ENCODE results near the gene C16orf95. TPM values are rescaled to one million over a fixed set of nuclear protein-coding genes. Genes with fewer than 3 reads are reported as not detected.

C16orf95 gene
- total RNA-seq, 2 experiments from 2014 or later: 11.5 to 13.6 TPM

- TF ChIP-seq CTCF (IDR thresholded peaks at IDR 0.05): no peak
- CTCF ChIA-PET: no interaction called here
- ATAC-seq (no peak), DNase-seq (no peak)
- H3K4me1 Mint-ChIP-seq (ENCODE audit: low read depth): peaks cover 4% of the 10 kb centered on the region
- H3K27ac Mint-ChIP-seq: no peak overlapping the region
- peaks cover 11% of the 10 kb centered on the region for H3K36me3 Mint-ChIP-seq (ENCODE audit: low read depth)
- intact Hi-C loops (cut with micrococcal nuclease): no loop called here
- POLR2A ChIA-PET: interaction anchor here (1.1 kb wide), 1 partner anchor 11 kb away, joined by 3 read pairs; no protein-coding TSS in a partner anchor
- H3K4me3 Mint-ChIP-seq: no peak overlapping the region
- no peaks in the 10 kb centered on the region for H3K9me3 Mint-ChIP-seq
- H3K27me3 Mint-ChIP-seq: no peaks in the 10 kb centered on the region
Measured at GRCh38 chr16:87329436-87330256, 12.5 kb upstream of the C16orf95 start.

GRCh38 chr16:87328846-87329245 is 11.7 kb upstream of the C16orf95 start:
- ChIA-PET CTCF (no interaction called here), POLR2A (interaction anchor here (1.1 kb wide), 1 partner anchor 12 kb away, joined by 3 read pairs; no protein-coding TSS in a partner anchor)
- TF ChIP-seq CTCF (IDR thresholded peaks at IDR 0.05): no peak
- Mint-ChIP-seq H3K4me1 (ENCODE audit: low read depth) (peaks cover 2% of the 10 kb centered on the region), H3K27me3 (no peaks in the 10 kb centered on the region), H3K27ac (no peak overlapping the region), H3K36me3 (ENCODE audit: low read depth) (peaks cover 8% of the 10 kb centered on the region), H3K9me3 (no peaks in the 10 kb centered on the region), H3K4me3 (no peak overlapping the region)
- intact Hi-C loops (cut with micrococcal nuclease): no loop called here
- no peak for DNase-seq
- ATAC-seq: no peak

GRCh38 chr16:87327798-87328495 is 10.8 kb upstream of the C16orf95 start:
- DNase-seq (no peak), ATAC-seq (no peak)
- Mint-ChIP-seq H3K36me3 (ENCODE audit: low read depth) (peaks cover 5% of the 10 kb centered on the region), H3K4me1 (ENCODE audit: low read depth) (peaks cover 2% of the 10 kb centered on the region), H3K27ac (peak overlapping the region; percentile 24), H3K4me3 (no peak overlapping the region), H3K27me3 (no peaks in the 10 kb centered on the region), H3K9me3 (no peaks in the 10 kb centered on the region)
- intact Hi-C loops (cut with micrococcal nuclease): no loop called here
- CTCF ChIA-PET: interaction anchor here (2.3 kb wide), 1 partner anchor 308 kb away, joined by 8 read pairs; no protein-coding TSS in a partner anchor
- TF ChIP-seq CTCF (IDR thresholded peaks at IDR 0.05): no peak
- POLR2A ChIA-PET: interaction anchor here (1.1 to 1.4 kb wide), 3 partner anchors 10 to 13 kb away, joined by 3 read pairs; no protein-coding TSS in a partner anchor

- Mint-ChIP-seq H3K36me3 (ENCODE audit: low read depth) (peaks cover 5% of the 10 kb centered on the region), H3K4me1 (ENCODE audit: low read depth) (no peaks in the 10 kb centered on the region), H3K27ac (no peak overlapping the region), H3K4me3 (no peak overlapping the region), H3K27me3 (no peaks in the 10 kb centered on the region), H3K9me3 (no peaks in the 10 kb centered on the region)
- intact Hi-C loops (cut with micrococcal nuclease): no loop called here
- POLR2A ChIA-PET: interaction anchor here (1.2 kb wide), 1 partner anchor 10 kb away, joined by 3 read pairs; no protein-coding TSS in a partner anchor
- TF ChIP-seq CTCF (IDR thresholded peaks at IDR 0.05): no peak
- DNase-seq: no peak
- ATAC-seq: no peak
- CTCF ChIA-PET: interaction anchor here (1.7 to 2.4 kb wide), 3 partner anchors 9 to 310 kb away, joined by 3 to 8 read pairs (median 8); partner anchors contain the start of genes C16orf95 and FBXO31
Measured at GRCh38 chr16:87326151-87326571, 9.0 kb upstream of the C16orf95 start.
